ENCODE measurements around the gene AAMP.
A peak's percentile ranks its signal among the peaks of the same experiment; 100 is the strongest.

AAMP gene

GRCh38 chr2:218218268-218219185 is 51.4 kb downstream of the AAMP start:
- DNase-seq: no peak

- DNase-seq: peak; percentile 63
Observed at GRCh38 chr2:218217360-218218267, 52.3 kb downstream of the AAMP start.

GRCh38 chr2:218216674-218217359 is 53.1 kb downstream of the AAMP start, which contains the start of gene ARPC2:
ARPC2 (plus strand) TSS chr2:218217189; CDS start chr2:218217471, 282 bp downstream.
- DNase-seq: peak; percentile 94

- no peak for DNase-seq
Observed at GRCh38 chr2:218216336-218216673, 53.6 kb downstream of the AAMP start.
